Measurements from ENCODE around the gene OR2V1.
"Not testable (repeated sequence)": the region's sequence is repeated elsewhere in the genome, so short reads cannot be mapped to it uniquely, and the experiment has no call there.

OR2V1 gene

DNA sequence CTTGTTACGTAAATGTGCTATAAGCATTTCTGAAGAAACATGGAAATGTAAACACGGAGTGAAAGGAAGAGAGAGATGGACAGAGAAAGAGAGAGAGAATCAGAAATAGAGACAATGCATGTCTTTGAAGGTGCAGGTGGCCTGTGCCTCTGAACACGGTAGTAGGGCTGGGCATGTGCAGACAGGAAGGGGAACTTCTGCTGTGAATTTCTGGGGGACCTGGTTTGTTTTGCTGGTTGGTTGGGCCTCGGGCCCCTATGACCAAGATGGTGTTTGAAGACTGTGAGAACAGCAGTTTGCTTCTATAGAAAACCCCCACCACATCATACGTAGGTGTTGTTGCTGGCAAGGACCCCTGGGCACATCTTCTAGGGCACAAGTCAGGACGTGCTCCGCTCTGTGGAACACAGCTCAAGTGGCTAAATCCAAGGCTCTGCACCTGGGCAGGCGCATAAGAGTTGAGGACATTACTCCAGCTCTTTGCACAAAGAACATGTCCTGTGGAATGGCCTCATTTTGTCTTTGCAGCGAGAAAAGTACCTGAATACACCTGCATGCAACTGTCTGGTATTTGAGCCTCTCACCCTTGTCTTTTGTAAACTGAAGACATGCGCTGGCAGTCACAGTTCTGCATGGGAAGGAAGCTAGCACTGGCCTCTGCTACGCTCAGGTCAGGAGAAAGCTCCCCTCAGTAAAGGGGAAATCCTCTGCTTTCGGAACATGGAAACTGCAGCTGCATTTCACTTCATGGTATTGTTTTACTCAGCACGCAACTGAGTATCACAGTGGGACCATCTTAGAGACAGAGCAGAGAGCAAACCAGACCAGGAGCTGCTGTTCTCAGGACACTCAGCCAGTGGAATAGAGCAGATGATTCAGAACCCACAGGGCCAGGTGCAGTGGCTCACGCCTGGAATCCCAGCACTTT lies 19.1 kb upstream of the OR2V1 start:
- DNase-seq (no peak), ATAC-seq (replicated peaks) (peak; percentile 5 to 27)
- H3K27ac Mint-ChIP-seq: no peak overlapping the region
- H3K36me3 Mint-ChIP-seq: peaks cover 0 to 3% of the 10 kb centered on the region in 2 donors
- H3K27me3 Mint-ChIP-seq: peaks cover 62 to 65% of the 10 kb centered on the region in 2 donors
- H3K4me1 Mint-ChIP-seq: peaks cover 0 to 6% of the 10 kb centered on the region in 2 donors
- peaks cover 4 to 8% of the 10 kb centered on the region in 2 donors for H3K9me3 Mint-ChIP-seq
- no peak overlapping the region for H3K4me3 Mint-ChIP-seq

- Mint-ChIP-seq H3K9me3 (peaks cover 1 to 4% of the 10 kb centered on the region in 2 donors), H3K4me3 (no peak overlapping the region), H3K4me1 (peaks cover 0 to 6% of the 10 kb centered on the region in 2 donors), H3K27ac (no peak overlapping the region), H3K36me3 (no peaks in the 10 kb centered on the region), H3K27me3 (peaks cover 58 to 61% of the 10 kb centered on the region in 2 donors)
- ATAC-seq (replicated peaks): no peak
- DNase-seq: no peak
Measured at GRCh38 chr5:181149355-181149754, 18.4 kb upstream of the OR2V1 start.

DNA sequence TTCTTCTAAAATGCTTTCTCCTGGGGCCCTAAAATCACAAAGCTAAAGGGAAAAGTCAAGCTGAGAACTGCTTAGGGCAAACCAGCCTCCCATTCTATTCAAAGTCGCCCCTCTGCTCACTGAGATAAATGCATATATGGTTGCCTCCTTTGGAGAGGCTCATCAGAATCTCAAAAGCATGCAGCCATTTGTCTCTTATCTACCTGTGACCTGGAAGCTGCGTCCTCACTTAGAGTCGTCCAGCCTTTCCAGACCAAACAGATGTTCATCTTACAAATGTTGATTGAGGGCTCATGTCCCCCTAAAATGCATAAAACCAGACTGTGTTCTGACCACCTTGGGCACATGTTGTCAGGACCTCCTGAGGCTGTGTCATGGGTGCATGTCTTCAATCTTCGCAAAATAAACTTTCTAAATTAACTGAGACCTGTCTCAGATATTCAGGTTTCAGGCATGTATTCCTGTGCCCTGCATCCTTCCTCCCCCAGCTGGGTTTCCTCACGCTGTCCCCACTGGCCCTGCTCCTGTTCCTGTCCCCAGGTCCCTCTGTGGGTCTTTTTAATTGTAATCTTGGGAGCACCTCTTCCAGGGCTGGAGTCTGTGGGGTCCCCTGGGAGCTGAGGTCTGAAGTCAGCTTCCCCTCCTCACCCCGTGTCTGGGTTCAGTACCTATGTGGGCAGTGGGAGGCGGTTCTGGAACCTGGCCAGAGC lies 16.1 kb upstream of the OR2V1 start, which contains the start of gene OR2V2:
OR2V2 (plus strand) TSS at position 660 of the 710 bp plus-strand sequence. CDS start 7,357 bp downstream, outside the sequence.
- not testable (repeated sequence) for H3K4me1 Mint-ChIP-seq; DNase-seq; H3K27ac Mint-ChIP-seq; H3K9me3 Mint-ChIP-seq; H3K4me3 Mint-ChIP-seq; ATAC-seq (replicated peaks); H3K36me3 Mint-ChIP-seq
- H3K27me3 Mint-ChIP-seq: peaks cover 54 to 64% of the 10 kb centered on the region in 2 donors

DNA sequence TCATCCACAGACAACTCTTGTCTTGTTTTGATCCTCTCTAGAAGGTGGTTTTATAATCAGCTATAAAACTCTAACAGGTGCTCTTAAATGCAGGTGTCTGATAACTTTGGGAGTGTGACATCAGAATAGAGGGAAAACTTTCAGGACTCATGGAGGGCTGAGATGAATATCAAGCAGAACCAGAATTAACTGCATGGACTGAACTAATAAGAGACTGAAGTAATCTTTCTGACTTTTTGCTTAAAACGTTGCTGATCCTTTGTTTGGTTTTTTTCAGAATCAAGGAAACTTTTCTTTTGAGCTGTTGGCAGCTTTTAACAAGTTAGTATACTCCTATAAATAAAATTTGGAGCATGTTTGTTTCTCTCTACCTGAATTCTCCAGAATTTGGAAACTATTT lies 14.2 kb upstream of the OR2V1 start:
- Mint-ChIP-seq H3K36me3 (no peaks in the 10 kb centered on the region), H3K9me3 (no peaks in the 10 kb centered on the region), H3K4me1 (peaks cover 0 to 5% of the 10 kb centered on the region in 2 donors), H3K27ac (no peak overlapping the region), H3K4me3 (no peak overlapping the region), H3K27me3 (peaks cover 52 to 64% of the 10 kb centered on the region in 2 donors)
- DNase-seq (no peak), ATAC-seq (replicated peaks) (no peak)

DNA sequence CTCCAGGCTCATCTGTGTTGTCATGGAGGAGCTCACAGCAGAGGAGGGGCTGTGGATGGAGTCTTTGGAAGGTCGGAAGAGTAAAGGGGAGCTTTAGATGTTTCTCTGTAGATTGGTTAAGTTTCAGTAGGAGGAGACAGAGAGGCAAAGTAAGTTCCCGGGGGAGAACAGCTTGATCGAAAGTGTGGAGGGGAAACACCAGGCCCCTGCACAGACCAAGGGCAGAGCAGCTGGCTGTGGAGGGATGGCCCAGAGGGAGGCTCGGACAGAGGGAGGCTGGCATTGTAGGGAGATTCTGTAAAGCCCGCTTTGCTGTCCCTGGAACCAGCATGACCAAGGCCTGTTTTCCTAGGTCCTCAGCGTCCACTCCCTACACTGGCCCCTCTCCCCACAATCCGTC lies 11.1 kb upstream of the OR2V1 start:
- DNase-seq: no peak
- H3K27ac Mint-ChIP-seq: no peak overlapping the region
- peaks cover 0 to 6% of the 10 kb centered on the region in 2 donors for H3K9me3 Mint-ChIP-seq
- peaks cover 25 to 35% of the 10 kb centered on the region in 2 donors for H3K27me3 Mint-ChIP-seq
- no peaks in the 10 kb centered on the region for H3K36me3 Mint-ChIP-seq
- ATAC-seq (replicated peaks): no peak
- peaks cover 0 to 3% of the 10 kb centered on the region in 2 donors for H3K4me1 Mint-ChIP-seq
- H3K4me3 Mint-ChIP-seq: no peak overlapping the region

DNA sequence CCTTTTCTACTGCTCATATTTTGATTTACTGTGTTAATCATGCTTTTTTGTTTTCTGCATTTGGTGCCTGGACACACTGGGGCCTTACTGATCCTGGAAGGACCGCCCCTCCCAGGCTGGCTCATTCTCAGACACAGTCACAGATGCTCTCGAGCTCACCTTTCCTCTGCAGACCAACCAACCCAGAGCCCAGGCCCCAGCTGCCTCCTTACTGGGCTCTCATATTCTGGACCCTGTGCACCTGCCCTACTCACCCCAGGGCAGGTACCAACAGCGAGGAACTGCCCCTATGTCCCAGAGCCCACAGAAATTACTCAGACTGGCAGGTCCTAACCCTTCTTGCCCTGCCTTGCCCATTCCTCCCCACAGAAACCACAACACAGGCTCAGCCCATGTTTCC lies 9.8 kb upstream of the OR2V1 start:
- H3K27me3 Mint-ChIP-seq: peaks cover 18 to 30% of the 10 kb centered on the region in 2 donors
- H3K36me3 Mint-ChIP-seq: no peaks in the 10 kb centered on the region
- H3K9me3 Mint-ChIP-seq: peaks cover 0 to 6% of the 10 kb centered on the region in 2 donors
- no peak for DNase-seq
- H3K4me3 Mint-ChIP-seq: no peak overlapping the region
- peaks cover 0 to 3% of the 10 kb centered on the region in 2 donors for H3K4me1 Mint-ChIP-seq
- H3K27ac Mint-ChIP-seq: no peak overlapping the region
- ATAC-seq (replicated peaks): no peak

- H3K27me3 Mint-ChIP-seq: peaks cover 25 to 37% of the 10 kb centered on the region in 2 donors
- peaks cover 0 to 6% of the 10 kb centered on the region in 2 donors for H3K9me3 Mint-ChIP-seq
- no peak overlapping the region for H3K4me3 Mint-ChIP-seq
- H3K4me1 Mint-ChIP-seq: peaks cover 0 to 3% of the 10 kb centered on the region in 2 donors
- H3K36me3 Mint-ChIP-seq: no peaks in the 10 kb centered on the region
- DNase-seq: no peak
- no peak overlapping the region for H3K27ac Mint-ChIP-seq
- no peak for ATAC-seq (replicated peaks)
Measured at GRCh38 chr5:181138258-181138657, 7.3 kb upstream of the OR2V1 start.

GRCh38 chr5:181136361-181136955 lies 5.5 kb upstream of the OR2V1 start:
- peaks cover 0 to 6% of the 10 kb centered on the region in 2 donors for H3K9me3 Mint-ChIP-seq
- no peaks in the 10 kb centered on the region for H3K4me1 Mint-ChIP-seq
- H3K27ac Mint-ChIP-seq: no peak overlapping the region
- H3K27me3 Mint-ChIP-seq: peaks cover 28 to 40% of the 10 kb centered on the region in 2 donors
- ATAC-seq (replicated peaks) (no peak), DNase-seq (no peak)
- no peak overlapping the region for H3K4me3 Mint-ChIP-seq
- H3K36me3 Mint-ChIP-seq: no peaks in the 10 kb centered on the region

GRCh38 chr5:181134259-181134658 lies 3.3 kb upstream of the OR2V1 start:
- Mint-ChIP-seq H3K9me3 (peaks cover 0 to 6% of the 10 kb centered on the region in 2 donors), H3K27me3 (peaks cover 31 to 44% of the 10 kb centered on the region in 2 donors), H3K4me3 (no peak overlapping the region), H3K4me1 (no peaks in the 10 kb centered on the region), H3K36me3 (no peaks in the 10 kb centered on the region), H3K27ac (no peak overlapping the region)
- no peak for DNase-seq
- ATAC-seq (replicated peaks): no peak

DNA sequence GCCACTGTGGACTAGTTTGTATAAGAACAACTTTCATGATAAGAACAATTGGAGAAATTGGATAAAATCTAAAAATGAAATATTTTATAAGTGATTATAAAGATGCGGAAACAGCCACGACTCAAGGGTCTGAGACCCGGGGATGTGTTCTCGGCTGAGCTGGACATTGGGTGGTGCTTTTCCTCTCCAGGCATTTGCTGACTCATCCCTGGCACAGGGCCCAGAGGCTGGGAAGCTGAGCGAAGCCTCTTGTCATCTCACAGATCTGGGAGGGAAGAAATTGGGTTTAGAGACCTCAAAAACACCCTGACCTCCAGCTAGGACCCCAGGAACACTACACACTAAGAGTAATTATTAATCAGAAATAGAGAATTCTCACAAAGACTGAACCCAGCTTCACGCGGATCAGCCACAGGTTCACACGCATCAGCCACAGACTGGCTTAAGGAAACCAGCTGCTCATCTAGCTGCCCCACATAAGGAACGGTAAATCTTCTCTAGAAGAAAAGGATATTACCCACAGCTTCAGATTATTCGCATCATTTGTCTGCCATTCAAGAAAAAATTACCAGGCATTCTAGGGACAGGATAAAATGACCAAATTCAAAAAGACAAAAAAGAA lies 2.8 kb upstream of the OR2V1 start:
- H3K9me3 Mint-ChIP-seq: peaks cover 0 to 5% of the 10 kb centered on the region in 2 donors
- H3K36me3 Mint-ChIP-seq: no peaks in the 10 kb centered on the region
- ATAC-seq (replicated peaks) (no peak), DNase-seq (no peak)
- no peak overlapping the region for H3K4me3 Mint-ChIP-seq
- peaks cover 33 to 49% of the 10 kb centered on the region in 2 donors for H3K27me3 Mint-ChIP-seq
- no peaks in the 10 kb centered on the region for H3K4me1 Mint-ChIP-seq
- H3K27ac Mint-ChIP-seq: no peak overlapping the region

DNA sequence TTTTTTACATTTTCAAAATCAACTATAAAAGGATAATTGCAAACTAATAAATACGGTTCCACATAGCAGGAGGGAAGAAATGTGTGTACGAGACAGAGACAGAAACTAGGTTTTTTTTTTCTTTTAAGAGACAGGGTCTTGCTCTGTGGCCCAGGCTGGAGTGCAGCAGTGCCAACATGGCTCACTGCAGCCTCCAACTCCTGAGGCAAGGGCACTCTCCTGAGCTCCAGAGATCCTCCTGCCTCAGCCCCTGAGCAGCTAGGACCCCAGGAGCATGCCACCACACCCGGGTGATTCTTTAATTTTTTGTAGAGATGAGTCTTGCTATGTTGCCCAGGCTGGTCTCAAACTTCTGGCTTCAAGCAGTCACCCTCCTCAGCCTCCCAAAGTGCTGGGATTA lies 2.1 kb upstream of the OR2V1 start:
- Mint-ChIP-seq H3K27me3 (peaks cover 39 to 55% of the 10 kb centered on the region in 2 donors), H3K4me1 (peaks cover 0 to 1% of the 10 kb centered on the region in 2 donors), H3K27ac (no peak overlapping the region), H3K4me3 (no peak overlapping the region), H3K9me3 (peaks cover 0 to 3% of the 10 kb centered on the region in 2 donors), H3K36me3 (no peaks in the 10 kb centered on the region)
- ATAC-seq (replicated peaks): no peak
- DNase-seq: no peak

- Mint-ChIP-seq H3K36me3 (no peaks in the 10 kb centered on the region), H3K27ac (no peak overlapping the region), H3K27me3 (peaks cover 48 to 67% of the 10 kb centered on the region in 2 donors), H3K9me3 (no peaks in the 10 kb centered on the region), H3K4me3 (no peak overlapping the region), H3K4me1 (peaks cover 0 to 6% of the 10 kb centered on the region in 2 donors)
- ATAC-seq (replicated peaks) (no peak), DNase-seq (no peak)
Measured at GRCh38 chr5:181131514-181131913, 545 bp upstream of the OR2V1 start.

DNA sequence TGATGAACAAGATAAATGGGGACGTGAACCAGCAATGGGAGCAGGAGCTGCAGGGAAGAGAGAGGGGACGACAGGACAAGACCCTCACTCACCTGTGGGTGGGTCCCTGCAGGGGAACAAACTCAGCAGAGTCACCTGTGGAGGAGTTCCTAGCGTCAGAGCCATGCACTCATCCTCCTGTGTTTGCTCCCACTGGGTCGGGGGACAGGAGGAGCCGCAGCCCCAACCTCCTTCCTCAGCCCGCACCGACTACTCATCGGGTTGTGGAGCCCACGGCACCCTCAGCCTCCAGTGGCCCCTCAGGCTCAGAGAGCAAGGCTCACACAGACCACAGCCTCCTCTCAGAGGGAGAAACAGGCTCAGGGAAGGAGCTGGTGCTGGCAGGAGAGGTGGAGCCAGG lies 888 bp downstream of the OR2V1 start:
- not testable (repeated sequence) for ATAC-seq (replicated peaks); H3K4me1 Mint-ChIP-seq; H3K4me3 Mint-ChIP-seq; H3K27ac Mint-ChIP-seq; H3K9me3 Mint-ChIP-seq; H3K36me3 Mint-ChIP-seq; DNase-seq
- peaks cover 58 to 73% of the 10 kb centered on the region in 2 donors for H3K27me3 Mint-ChIP-seq

DNA sequence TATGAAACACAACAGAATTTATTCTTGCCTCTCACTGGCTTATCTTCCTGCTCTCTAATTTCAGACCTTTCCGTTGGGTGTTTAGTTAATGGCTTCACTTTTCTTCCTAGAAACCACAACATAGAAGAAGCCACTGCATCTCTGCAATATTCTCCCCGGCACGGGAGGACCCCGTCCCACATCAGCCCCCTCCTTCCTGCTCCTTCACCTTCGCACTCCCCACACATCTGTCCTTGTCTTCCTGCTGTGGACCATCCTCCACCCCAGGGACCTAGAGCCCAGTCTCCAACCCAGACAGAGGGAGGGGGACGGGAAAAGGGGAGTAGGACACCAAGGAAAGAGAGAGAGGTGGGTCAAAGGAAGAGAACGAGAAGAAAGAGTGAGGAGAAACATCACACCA lies 1.4 kb downstream of the OR2V1 start:
- no peaks in the 10 kb centered on the region for H3K36me3 Mint-ChIP-seq
- no peak for ATAC-seq (replicated peaks)
- H3K27ac Mint-ChIP-seq: no peak overlapping the region
- H3K27me3 Mint-ChIP-seq: peaks cover 63 to 76% of the 10 kb centered on the region in 2 donors
- peaks cover 0 to 4% of the 10 kb centered on the region in 2 donors for H3K9me3 Mint-ChIP-seq
- DNase-seq: no peak
- H3K4me1 Mint-ChIP-seq: peaks cover 0 to 6% of the 10 kb centered on the region in 2 donors
- no peak overlapping the region for H3K4me3 Mint-ChIP-seq

Data from stimulated activated naive B cell treated with anti-CD40 and anti-IgM and Interleukin-4, amounts not matched to agents 10 μg/mL and 1 μg/mL and 100 μg/mL, for 72 hours (primary cell).